Stimulated activated CD8-positive, alpha-beta memory T cell treated with anti-CD3 and anti-CD28 coated beads, Interleukin-12 subunit alpha, Interleukin-12 subunit beta, amount 100 ng/mL, for 24 hours (primary cell): ENCODE results near the gene ZNF562.
"Not testable (repeated sequence)": the region's sequence is repeated elsewhere in the genome, so short reads cannot be mapped to it uniquely, and the experiment has no call there.

ENCODE experiments used
- DNase-seq: peaks from one replicate; pipeline ENCODE4 v3.0.0-alpha.2; 2020; ENCODE audit errors: extremely low read depth

ZNF562 gene

DNA sequence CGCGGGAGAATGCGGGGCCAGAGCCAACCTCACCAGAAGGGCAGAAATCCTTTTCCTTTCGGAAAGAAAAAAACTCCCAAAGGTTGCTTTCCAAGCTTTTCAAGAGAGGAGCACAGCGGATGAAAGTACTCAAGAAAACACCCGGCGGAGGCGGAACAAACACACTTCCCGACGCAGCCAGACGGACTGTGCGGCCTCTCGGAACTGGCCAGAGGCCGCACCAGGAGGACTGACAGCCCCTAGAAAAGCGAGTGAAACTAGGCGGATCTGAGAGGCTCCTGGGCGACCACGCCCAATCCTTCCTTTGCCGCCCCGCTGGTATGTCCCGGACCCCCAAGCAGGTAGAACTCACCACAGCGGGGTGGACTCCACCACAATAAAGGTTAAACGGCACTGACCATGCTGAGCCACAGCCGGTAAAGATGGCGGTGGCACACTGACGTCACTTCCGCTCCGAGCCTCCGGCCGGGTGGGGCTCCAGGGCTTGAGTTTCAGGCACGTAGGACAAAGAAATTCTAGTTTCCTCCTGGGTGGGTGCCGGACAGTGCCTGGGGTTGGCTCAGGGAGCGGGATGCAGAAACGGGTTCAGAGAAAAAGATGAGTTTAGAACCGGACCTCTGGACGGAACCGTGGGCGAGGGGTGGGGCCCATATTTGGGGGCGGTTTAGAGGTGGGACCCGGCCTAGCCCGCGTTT, at the start of gene ZNF562:
ZNF562 (minus strand) TSS at position 438 of the 695 bp plus-strand sequence. CDS start 14,356 bp downstream, outside the sequence.
- peak; percentile 58 for DNase-seq

- no peak for DNase-seq
Measured at GRCh38 chr19:9724157-9724556, 49.3 kb upstream of the ZNF562 start.

GRCh38 chr19:9721861-9722260, 47.0 kb upstream of the ZNF562 start:
- DNase-seq, result no peak

DNA sequence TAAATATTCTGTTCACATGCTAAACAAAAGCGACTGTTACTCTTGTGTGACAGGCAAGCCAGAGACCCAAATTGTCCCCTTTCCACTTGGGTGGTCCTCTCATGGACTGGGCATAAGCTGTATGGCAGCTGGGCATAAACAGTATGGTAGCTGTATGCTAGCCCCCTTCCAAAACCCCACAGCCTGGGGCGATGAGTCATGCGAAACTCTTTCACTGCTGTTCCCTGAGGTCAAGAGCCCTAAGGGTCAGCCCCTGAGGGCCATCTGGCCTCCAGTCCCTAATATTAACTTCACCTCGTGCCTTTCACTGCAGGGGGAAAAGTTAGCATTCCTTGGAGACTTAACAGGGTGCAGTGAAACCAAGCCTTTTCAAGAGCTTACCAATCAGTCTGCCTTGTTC, 45.6 kb upstream of the ZNF562 start:
- DNase-seq, result no peak

DNA sequence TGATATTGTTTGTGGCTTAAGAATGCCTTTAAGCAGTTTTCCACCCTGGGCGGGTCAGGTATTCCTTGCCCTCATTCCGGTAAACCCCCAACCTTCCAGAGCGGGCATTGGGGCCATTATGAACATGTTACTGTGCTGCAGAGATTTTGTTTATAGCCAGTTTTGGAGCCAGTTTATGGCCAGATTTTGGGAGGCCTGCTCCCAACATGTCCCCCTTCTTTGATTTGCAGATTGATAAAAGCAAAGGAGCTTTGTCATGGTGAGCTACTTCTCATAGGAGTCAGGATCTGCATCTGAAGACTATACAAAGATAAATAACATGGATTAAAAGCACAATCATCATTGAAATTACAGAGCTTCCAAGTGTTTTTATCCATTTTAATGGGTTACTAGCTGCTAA, 36.9 kb upstream of the ZNF562 start:
- no peak for DNase-seq

DNA sequence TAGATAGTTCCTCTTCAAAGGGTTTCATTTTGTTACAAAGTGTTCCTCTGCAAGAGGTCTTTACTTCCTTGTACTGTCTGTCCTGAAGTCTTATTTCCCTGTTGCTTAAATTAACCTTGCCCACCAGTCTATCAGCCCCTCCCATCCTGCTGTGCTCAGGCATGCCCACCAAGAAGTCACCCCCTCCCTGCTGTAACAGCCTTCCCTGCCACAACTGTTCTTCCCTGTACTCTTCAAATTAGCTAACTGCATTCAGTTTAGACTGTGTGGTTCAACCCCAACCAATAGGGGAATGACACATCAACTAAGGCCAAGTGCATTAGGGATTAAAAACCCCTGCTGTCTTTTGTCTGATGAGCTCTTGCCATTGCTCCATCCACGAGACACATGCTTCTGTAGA, 34.4 kb upstream of the ZNF562 start:
- no peak for DNase-seq

GRCh38 chr19:9705836-9706235, 30.9 kb upstream of the ZNF562 start:
- DNase-seq, result no peak

DNA sequence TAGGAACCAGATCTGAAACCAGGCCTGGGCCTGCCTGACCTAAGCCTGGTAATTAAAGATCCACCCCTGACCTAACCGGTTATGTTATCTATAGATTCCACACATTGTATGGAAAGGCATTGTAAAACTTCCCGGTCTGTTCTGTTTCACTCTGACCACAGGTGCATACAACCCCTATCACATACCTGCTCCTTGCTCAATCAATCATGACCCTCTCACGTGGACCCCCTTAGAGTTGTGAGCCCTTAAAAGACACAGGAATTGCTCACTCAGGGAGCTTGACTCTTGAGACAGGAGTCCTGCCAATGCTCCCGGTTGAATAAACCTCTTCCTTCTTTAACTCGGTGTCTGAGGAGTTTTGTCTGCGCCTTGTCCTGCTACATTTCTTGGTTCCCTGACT, 27.3 kb upstream of the ZNF562 start:
- no peak for DNase-seq

DNA sequence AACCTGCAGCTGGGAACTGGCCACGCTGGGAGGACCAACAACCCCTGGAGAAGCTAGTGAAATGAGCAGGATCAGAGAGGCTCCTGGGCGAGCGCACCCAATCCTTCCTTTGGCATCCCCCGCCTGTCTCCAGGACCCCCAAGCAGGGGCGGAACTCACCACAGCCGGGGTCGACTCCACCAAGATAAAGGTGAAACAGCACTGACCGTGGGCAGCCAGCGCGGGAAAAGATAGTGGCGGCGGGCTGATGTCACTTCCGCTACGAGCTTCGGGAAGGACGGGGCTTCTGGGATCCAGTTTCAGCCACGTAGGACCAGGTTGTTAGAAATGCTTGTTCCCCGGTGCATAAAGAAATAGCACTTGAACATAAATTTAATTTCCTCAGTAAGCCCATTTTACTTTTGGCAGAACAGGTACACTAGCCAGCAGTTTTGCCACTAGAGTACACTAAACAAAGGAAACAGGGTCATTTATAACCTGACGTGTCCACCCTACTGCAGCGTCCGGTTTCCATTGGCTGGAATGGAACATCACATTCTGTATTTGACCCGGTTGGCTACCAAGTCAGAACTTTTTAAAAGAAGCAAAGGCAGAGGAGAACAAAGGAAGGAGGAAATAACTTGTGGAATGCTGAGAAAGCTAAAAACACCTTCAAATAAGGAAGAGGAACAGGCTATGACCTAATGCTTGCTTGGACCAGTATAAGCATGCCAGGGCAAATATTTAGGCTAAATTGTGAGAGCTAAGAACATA, 25.5 kb upstream of the ZNF562 start:
- DNase-seq, result no peak

GRCh38 chr19:9690301-9690700, 15.4 kb upstream of the ZNF562 start:
- not testable (repeated sequence) for DNase-seq

DNA sequence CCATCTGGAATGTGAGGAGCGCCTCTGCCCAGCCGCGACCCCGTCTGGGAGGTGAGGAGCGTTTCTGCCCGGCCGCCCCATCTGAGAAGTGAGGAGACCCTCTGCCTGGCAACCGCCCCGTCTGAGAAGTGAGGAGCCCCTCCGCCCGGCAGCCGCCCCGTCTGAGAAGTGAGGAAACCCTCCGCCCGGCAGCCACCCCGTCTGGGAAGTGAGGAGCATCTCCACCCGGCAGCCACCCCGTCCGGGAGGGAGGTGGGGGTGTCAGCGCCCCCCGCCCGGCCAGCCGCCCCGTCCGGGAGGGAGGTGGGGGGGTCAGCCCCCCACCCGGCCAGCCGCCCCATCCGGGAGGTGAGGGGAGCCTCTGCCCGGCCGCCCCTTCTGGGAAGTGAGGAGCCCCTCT, 5.1 kb upstream of the ZNF562 start:
- not testable (repeated sequence) for DNase-seq

- DNase-seq, result not testable (repeated sequence)
Measured at GRCh38 chr19:9675358-9675901, 530 bp upstream of the ZNF562 start.

GRCh38 chr19:9673912-9674662, 813 bp downstream of the ZNF562 start:
- DNase-seq, result peak; percentile 5

- DNase-seq, result no peak
Measured at GRCh38 chr19:9672893-9673292, 2.0 kb downstream of the ZNF562 start.

DNA sequence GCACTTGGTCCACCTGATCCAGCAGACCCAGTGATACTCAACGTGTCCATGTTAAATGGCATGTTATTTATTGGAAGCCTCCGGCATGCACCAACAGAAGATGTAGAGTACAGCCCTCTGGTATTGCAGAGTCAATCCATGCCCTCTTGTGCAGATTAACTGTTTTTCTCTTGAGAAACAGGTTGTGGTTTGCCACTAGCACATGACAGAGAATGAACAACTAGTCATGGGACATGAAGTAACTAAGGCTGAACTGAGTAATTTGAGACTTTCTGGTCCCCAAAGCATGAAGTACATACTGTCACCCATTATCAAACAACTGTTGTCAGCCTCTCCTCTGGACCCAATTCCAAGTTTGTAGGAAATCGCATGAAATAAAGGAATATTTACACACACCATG, 3.2 kb downstream of the ZNF562 start:
- no peak for DNase-seq

- DNase-seq, result no peak
Measured at GRCh38 chr19:9668544-9668943, 6.4 kb downstream of the ZNF562 start.

DNA sequence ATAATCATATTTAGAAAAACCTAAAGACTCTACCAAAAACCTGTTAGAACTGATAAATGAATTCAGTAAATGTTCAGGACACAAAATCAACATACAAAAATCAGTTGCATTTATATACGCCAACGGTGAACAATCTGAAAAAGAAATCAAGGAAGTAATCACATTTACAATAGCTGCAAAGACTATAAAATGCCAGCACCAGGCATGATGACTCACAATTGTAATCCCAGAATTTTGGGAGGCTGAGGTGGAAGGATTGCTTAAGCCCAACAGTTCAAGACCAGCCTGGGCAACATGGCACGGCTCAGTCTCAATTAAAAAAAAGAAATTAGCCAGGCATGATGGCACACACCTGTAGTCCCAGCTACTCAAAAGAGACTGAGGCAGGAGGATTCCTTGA, 7.0 kb downstream of the ZNF562 start:
- no peak for DNase-seq

DNA sequence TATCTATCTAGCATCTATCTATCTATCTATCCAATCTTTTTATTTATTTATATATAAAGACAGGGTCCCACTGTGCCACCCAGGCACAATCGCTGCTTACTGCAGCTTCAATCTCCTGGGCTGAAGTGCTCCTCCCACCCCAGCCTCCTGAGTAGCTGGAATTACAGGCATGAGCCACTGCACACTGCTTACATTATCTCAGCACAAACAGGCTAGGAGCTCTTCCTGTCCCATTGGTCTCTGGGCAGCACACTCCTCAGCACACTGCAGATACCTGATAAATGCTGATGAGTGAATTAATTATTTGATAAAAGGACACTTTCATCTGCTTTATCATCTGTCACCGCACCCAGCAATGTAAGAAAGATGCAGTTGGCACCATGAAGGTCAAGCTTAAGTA, 16.1 kb downstream of the ZNF562 start:
- DNase-seq, result no peak

DNA sequence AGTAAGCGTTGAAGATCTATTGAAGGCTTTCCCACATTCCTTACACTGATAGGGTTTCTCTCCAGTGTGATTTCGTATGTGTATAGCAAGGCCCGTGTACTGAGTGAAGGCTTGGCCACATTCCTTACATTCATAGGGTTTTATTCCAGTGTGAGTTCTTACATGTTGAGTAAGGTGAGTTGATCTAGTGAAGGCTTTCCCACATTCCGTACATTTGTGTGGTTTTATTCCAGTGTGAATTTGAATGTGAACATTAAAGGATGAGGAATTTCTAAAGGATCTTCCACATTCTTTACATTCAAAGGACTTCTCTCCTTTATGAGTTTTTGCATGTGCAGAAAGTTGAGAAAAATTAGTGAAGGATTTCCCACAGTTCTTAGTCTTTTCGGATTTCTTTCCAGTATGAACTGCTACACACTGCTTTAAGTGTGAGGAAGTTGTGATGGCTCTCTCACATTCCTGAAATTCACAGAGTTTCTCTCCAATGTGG, 21.8 kb downstream of the ZNF562 start:
- DNase-seq, result not testable (repeated sequence)

DNA sequence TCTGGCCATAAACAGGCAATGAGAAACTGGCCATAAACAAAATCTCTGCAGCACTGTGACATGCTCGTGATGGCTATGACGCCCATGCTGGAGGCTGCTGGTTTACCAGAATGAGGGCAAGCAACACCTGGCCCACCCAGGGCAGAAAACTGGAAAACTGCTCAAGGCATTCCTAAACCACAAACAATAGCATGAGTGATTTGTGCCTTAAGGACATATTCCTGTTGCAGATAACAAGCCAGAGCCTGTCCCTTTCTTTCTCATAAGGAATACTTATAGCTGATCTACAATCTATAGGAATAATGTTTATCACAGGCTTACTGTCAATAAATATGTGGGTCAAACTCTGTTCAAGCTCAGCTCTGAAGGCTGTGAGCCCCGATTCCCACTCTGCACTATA, 23.4 kb downstream of the ZNF562 start:
- DNase-seq, result not testable (repeated sequence)

GRCh38 chr19:9650345-9650744, 24.6 kb downstream of the ZNF562 start:
- DNase-seq, result no peak

- no peak for DNase-seq
Measured at GRCh38 chr19:9645472-9645871, 29.4 kb downstream of the ZNF562 start.
